Upper lobe of left lung (tissue), 6 donors: Measurements from ENCODE around the gene ATP6V0C. TPM values are rescaled to one million over a fixed set of nuclear protein-coding genes. Genes with fewer than 3 reads are reported as not detected.
A peak's percentile ranks its signal among the peaks of the same experiment; 100 is the strongest.

Experiments
- ATAC-seq, 2 donors: fragments of 200-7000 bp; cut with Tn5 transposase; one replicate each; pipeline ENCODE4 v1.9.1; 2022; ENCODE audit warnings: mild to moderate bottlenecking in 2 of 2, moderate library complexity in 2 of 2; ENCODE audit not compliant: low FRiP score in 2 of 2
- DNase-seq, 2 donors: peaks; one replicate each; pipeline ENCODE4 v3.0.0-alpha.2; 2019 to 2020
- H3K27ac ChIP-seq, 4 donors: fragments of 200-600 bp; sonication (generic); one replicate each; pipeline ENCODE4 v1.5.1; 2016 to 2019
- H3K27me3 ChIP-seq, 4 donors: fragments of 200-600 bp; sonication (generic); one replicate each; pipeline ENCODE4 v1.5.1; 2017 to 2019
- H3K36me3 ChIP-seq, 4 donors: fragments of 200-600 bp; sonication (generic); one replicate each; pipeline ENCODE4 v1.5.1; 2016 to 2019
- H3K4me1 ChIP-seq, 4 donors: fragments of 200-600 bp; sonication (generic); one replicate each; pipeline ENCODE4 v1.5.1; 2018 to 2019
- H3K4me3 ChIP-seq, 4 donors: fragments of 200-600 bp; sonication (generic); one replicate each; pipeline ENCODE4 v1.5.1; 2017 to 2019; ENCODE audit warnings: mild to moderate bottlenecking in 2 of 4, moderate library complexity in 1 of 4
- H3K9me3 ChIP-seq, 4 donors: fragments of 200-600 bp; sonication (generic); one replicate each; pipeline ENCODE4 v1.5.1; 2018 to 2019
- CTCF ChIP-seq, 6 experiments: fragments of 450-650 bp in 4 of 6; fragments of 200-600 bp in 2 of 6; sonication (generic) in 2 of 6; IDR thresholded peaks; one replicate each; pipeline ENCODE4 v1.5.1; 2016 to 2019; ENCODE audit warnings: antibody characterized with exemption in 6 of 6
- EP300 ChIP-seq, 4 donors: sonication (generic); formaldehyde crosslinking; IDR thresholded peaks; one replicate each; pipeline ENCODE4 v1.5.1; 2017; ENCODE audit warnings: antibody characterized with exemption in 4 of 4, control low read depth in 2 of 4
- POLR2A ChIP-seq, 4 donors: fragments of 450-650 bp; IDR thresholded peaks; one replicate each; pipeline ENCODE4 v1.5.1; 2016 to 2017; ENCODE audit warnings: antibody characterized with exemption in 4 of 4, mild to moderate bottlenecking in 2 of 4
- POLR2AphosphoS5 ChIP-seq, 2 donors: sonication (generic); formaldehyde crosslinking; IDR thresholded peaks; one replicate each; pipeline ENCODE4 v1.5.1; 2017; ENCODE audit warnings: antibody characterized with exemption in 2 of 2
- WGBS, 2 donors: methylation state at CpG; one replicate each; pipeline ENCODE4 v1.1.5; 2017 to 2018; 5-methylcytosine and 5-hydroxymethylcytosine counted together
- total RNA-seq, 6 donors: library from RNA; depleted of rRNA in 4 of 6; stranded (reverse); fragments of >200 nt in 4 of 6; gene quantifications; one replicate each; pipeline versions ENCODE4 v1.1.0 to v1.2.1, GENCODE V29; 2016 to 2021
- donor health status: DM: no; HTN: no; CAD: no; lungs with moderate emphysema.
- donor health status: DM: no; HTN: yes; CAD: no; lungs with severe emphysema.

Gene ATP6V0C
- total RNA-seq, 6 donors from 2014 or later, result 84.9 to 332 (median 164) TPM

- TF ChIP-seq CTCF (IDR thresholded peaks at IDR 0.05) (no peak), EP300 (IDR thresholded peaks at IDR 0.05) (no peak), POLR2AphosphoS5 (IDR thresholded peaks at IDR 0.05) (no peak), POLR2A (IDR thresholded peaks at IDR 0.05) (no peak)
- no peak overlapping the region for H3K27ac ChIP-seq
- ATAC-seq, result no peak
- peaks cover 4 to 58% (median 31%) of the 10 kb centered on the region in 4 donors for H3K27me3 ChIP-seq
- no peak overlapping the region for H3K4me3 ChIP-seq
- peaks cover 39 to 74% (median 48%) of the 10 kb centered on the region in 4 donors for H3K4me1 ChIP-seq
- DNase-seq, result no peak
- no peaks in the 10 kb centered on the region for H3K36me3 ChIP-seq
- H3K9me3 ChIP-seq, result no peaks in the 10 kb centered on the region
- 83 to 95% methylated on average over 4 to 7 of the region's 7 CpGs for WGBS, 2 donors
These were observed 43.5 kb upstream of the ATP6V0C start for GRCh38 chr16:2470234-2470601.

- Histone ChIP-seq H3K9me3 (no peaks in the 10 kb centered on the region), H3K27ac (no peak overlapping the region), H3K4me3 (no peak overlapping the region), H3K4me1 (peaks cover 41 to 78% (median 51%) of the 10 kb centered on the region in 4 donors), H3K36me3 (no peaks in the 10 kb centered on the region), H3K27me3 (peaks cover 4 to 58% (median 31%) of the 10 kb centered on the region in 4 donors)
- TF ChIP-seq CTCF (IDR thresholded peaks at IDR 0.05), result no peak
- ATAC-seq (no peak), DNase-seq (no peak)
- 45% methylated on average over 5 of the region's 9 CpGs; no CpG with 5 or more reads in 1 of the 2 donors for WGBS, 2 donors
These were observed 43.1 kb upstream of the ATP6V0C start for GRCh38 chr16:2470603-2471015.

- Histone ChIP-seq H3K9me3 (no peaks in the 10 kb centered on the region), H3K4me1 (peaks cover 46 to 83% (median 56%) of the 10 kb centered on the region in 4 donors), H3K27ac (no peak within 1 kb of the TSS), H3K4me3 (peak within 1 kb of the TSS in 3 of 4 donors; percentile 11 to 31 (median 31)), H3K36me3 (no peaks in the 10 kb centered on the region), H3K27me3 (peaks cover 4 to 58% (median 31%) of the 10 kb centered on the region in 4 donors)
- WGBS, 2 donors, result 0% methylated on average over 8 of the region's 59 CpGs; no CpG with 5 or more reads in 1 of the 2 donors
- peak in 1 of 2 donors; percentile 88 for DNase-seq
- no peak for ATAC-seq
- no peak for TF ChIP-seq POLR2A (IDR thresholded peaks at IDR 0.05)
- TF ChIP-seq POLR2AphosphoS5 (IDR thresholded peaks at IDR 0.05), result no peak
- TF ChIP-seq CTCF (IDR thresholded peaks at IDR 0.05), result no peak
- no peak for TF ChIP-seq EP300 (IDR thresholded peaks at IDR 0.05)
These were observed 42.6 kb upstream of the ATP6V0C start, which contains the start of gene NTN3 for GRCh38 chr16:2471016-2471652. NTN3 (plus strand) TSS chr16:2471297; CDS start chr16:2471702, 405 bp downstream.

GRCh38 chr16:2471653-2472487 lies 41.9 kb upstream of the ATP6V0C start:
- H3K4me1 ChIP-seq, result peaks cover 47 to 90% (median 61%) of the 10 kb centered on the region in 4 donors
- H3K9me3 ChIP-seq, result no peaks in the 10 kb centered on the region
- ATAC-seq, result no peak
- no peaks in the 10 kb centered on the region for H3K36me3 ChIP-seq
- WGBS, 2 donors, result 62 to 90% methylated on average over 7 to 25 of the region's 61 CpGs
- peak overlapping the region in 3 of 4 donors; percentile 11 to 31 (median 31) for H3K4me3 ChIP-seq
- peak in 1 of 2 donors; percentile 73 for DNase-seq
- H3K27ac ChIP-seq, result no peak overlapping the region
- TF ChIP-seq CTCF (IDR thresholded peaks at IDR 0.05) (no peak), EP300 (IDR thresholded peaks at IDR 0.05) (no peak)
- peaks cover 4 to 58% (median 31%) of the 10 kb centered on the region in 4 donors for H3K27me3 ChIP-seq
